ENCODE measurements around the gene FAM83C.

GRCh38 chr20:35267092-35267491, 25.1 kb downstream of the FAM83C start:
- TF ChIP-seq POLR2A (IDR thresholded peaks at IDR 0.05) (no peak), POLR2AphosphoS5 (IDR thresholded peaks at IDR 0.05) (no peak), EP300 (IDR thresholded peaks at IDR 0.05) (no peak)
- TF ChIP-seq, protein P1, sequence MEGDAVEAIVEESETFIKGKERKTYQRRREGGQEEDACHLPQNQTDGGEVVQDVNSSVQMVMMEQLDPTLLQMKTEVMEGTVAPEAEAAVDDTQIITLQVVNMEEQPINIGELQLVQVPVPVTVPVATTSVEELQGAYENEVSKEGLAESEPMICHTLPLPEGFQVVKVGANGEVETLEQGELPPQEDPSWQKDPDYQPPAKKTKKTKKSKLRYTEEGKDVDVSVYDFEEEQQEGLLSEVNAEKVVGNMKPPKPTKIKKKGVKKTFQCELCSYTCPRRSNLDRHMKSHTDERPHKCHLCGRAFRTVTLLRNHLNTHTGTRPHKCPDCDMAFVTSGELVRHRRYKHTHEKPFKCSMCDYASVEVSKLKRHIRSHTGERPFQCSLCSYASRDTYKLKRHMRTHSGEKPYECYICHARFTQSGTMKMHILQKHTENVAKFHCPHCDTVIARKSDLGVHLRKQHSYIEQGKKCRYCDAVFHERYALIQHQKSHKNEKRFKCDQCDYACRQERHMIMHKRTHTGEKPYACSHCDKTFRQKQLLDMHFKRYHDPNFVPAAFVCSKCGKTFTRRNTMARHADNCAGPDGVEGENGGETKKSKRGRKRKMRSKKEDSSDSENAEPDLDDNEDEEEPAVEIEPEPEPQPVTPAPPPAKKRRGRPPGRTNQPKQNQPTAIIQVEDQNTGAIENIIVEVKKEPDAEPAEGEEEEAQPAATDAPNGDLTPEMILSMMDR (IDR thresholded peaks at IDR 0.05), result no peak
